ENCODE data around the gene OSBPL5.

DNA sequence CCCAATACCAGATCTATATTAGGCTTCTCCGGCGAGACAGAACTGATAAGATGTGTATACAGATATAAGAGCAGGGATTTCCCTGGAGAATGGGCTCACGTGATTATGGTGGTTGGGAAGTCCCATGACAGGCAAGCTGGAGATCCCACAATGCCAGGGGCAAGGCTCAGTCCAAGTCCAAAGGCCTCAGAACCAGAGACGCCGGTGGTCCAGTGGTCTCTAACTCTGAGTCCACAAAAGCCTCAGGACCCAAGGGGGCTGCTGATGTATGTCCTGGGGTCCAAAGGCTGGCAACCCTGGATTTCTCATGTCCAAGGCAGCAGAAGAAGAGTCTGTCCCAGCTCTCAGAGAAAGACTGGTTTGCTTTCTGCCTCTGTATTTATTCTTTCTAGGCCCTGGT is 15.8 kb upstream of the OSBPL5 start:
- TF ChIP-seq, protein P1, sequence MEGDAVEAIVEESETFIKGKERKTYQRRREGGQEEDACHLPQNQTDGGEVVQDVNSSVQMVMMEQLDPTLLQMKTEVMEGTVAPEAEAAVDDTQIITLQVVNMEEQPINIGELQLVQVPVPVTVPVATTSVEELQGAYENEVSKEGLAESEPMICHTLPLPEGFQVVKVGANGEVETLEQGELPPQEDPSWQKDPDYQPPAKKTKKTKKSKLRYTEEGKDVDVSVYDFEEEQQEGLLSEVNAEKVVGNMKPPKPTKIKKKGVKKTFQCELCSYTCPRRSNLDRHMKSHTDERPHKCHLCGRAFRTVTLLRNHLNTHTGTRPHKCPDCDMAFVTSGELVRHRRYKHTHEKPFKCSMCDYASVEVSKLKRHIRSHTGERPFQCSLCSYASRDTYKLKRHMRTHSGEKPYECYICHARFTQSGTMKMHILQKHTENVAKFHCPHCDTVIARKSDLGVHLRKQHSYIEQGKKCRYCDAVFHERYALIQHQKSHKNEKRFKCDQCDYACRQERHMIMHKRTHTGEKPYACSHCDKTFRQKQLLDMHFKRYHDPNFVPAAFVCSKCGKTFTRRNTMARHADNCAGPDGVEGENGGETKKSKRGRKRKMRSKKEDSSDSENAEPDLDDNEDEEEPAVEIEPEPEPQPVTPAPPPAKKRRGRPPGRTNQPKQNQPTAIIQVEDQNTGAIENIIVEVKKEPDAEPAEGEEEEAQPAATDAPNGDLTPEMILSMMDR (IDR thresholded peaks at IDR 0.05) = no peak
- TF ChIP-seq EP300 (IDR thresholded peaks at IDR 0.05) (no peak), POLR2A (IDR thresholded peaks at IDR 0.05) (no peak)

All from stomach (tissue), 4 donors.